ENCODE measurements around the gene FAM13B. TPM values are rescaled to one million over a fixed set of nuclear protein-coding genes. Genes with fewer than 3 reads are reported as not detected.

The FAM13B gene
- total RNA-seq, 1 donor from 2014 or later, result 84.1 TPM

- ATAC-seq (ENCODE audit: low read depth), result no peak
- POLR2A ChIA-PET, result interaction anchor here (0.6 kb wide), 1 partner anchor 95 kb away, joined by 18 read pairs; no protein-coding TSS in a partner anchor
- Mint-ChIP-seq H3K27me3 (no peaks in the 10 kb centered on the region), H3K9me3 (no peaks in the 10 kb centered on the region), H3K27ac (no peak overlapping the region), H3K4me1 (peaks cover 78% of the 10 kb centered on the region), H3K36me3 (ENCODE audit: low read depth) (peaks cover 23% of the 10 kb centered on the region), H3K4me3 (no peak overlapping the region)
- CTCF ChIA-PET, result no interaction called here
- DNase-seq, result no peak
- intact Hi-C loops (cut with micrococcal nuclease), result no loop called here
- TF ChIP-seq CTCF (IDR thresholded peaks at IDR 0.05), result no peak
Measured at GRCh38 chr5:138024117-138024516, 8.8 kb downstream of the FAM13B start.

GRCh38 chr5:138022912-138023311 lies 10.0 kb downstream of the FAM13B start:
- Mint-ChIP-seq H3K27ac (no peak overlapping the region), H3K4me1 (peaks cover 66% of the 10 kb centered on the region), H3K27me3 (no peaks in the 10 kb centered on the region), H3K4me3 (no peak overlapping the region), H3K36me3 (ENCODE audit: low read depth) (peaks cover 35% of the 10 kb centered on the region), H3K9me3 (no peaks in the 10 kb centered on the region)
- no peak for ATAC-seq (ENCODE audit: low read depth)
- intact Hi-C loops (cut with micrococcal nuclease), result no loop called here
- ChIA-PET CTCF (interaction anchor here (1.3 kb wide), 1 partner anchor 13 kb away, joined by 4 read pairs; no protein-coding TSS in a partner anchor), POLR2A (no interaction called here)
- no peak for TF ChIP-seq CTCF (IDR thresholded peaks at IDR 0.05)
- no peak for DNase-seq

GRCh38 chr5:138021771-138022170 lies 11.1 kb downstream of the FAM13B start:
- ATAC-seq (ENCODE audit: low read depth), result no peak
- Mint-ChIP-seq H3K27ac (no peak overlapping the region), H3K4me1 (peaks cover 57% of the 10 kb centered on the region), H3K36me3 (ENCODE audit: low read depth) (peaks cover 39% of the 10 kb centered on the region), H3K4me3 (no peak overlapping the region), H3K27me3 (no peaks in the 10 kb centered on the region), H3K9me3 (no peaks in the 10 kb centered on the region)
- no peak for TF ChIP-seq CTCF (IDR thresholded peaks at IDR 0.05)
- intact Hi-C loops (cut with micrococcal nuclease), result loop anchor here (2.0 kb wide), 1 partner anchor 15 kb away; no protein-coding TSS in a partner anchor
- no peak for DNase-seq
- ChIA-PET CTCF (no interaction called here), POLR2A (no interaction called here)

GRCh38 chr5:138018849-138019248 lies 14.0 kb downstream of the FAM13B start:
- no peak for ATAC-seq (ENCODE audit: low read depth)
- peaks cover 63% of the 10 kb centered on the region for H3K36me3 Mint-ChIP-seq (ENCODE audit: low read depth)
- no peak for DNase-seq
- H3K4me1 Mint-ChIP-seq, result peaks cover 32% of the 10 kb centered on the region
- ChIA-PET CTCF (interaction anchor here (1.1 kb wide), 1 partner anchor 17 kb away, joined by 3 read pairs; no protein-coding TSS in a partner anchor), POLR2A (interaction anchor here (1.7 kb wide), 1 partner anchor 9 kb away, joined by 6 read pairs; no protein-coding TSS in a partner anchor)
- intact Hi-C loops (cut with micrococcal nuclease), result loop anchor here (2.0 kb wide), 1 partner anchor 14 kb away; the partner anchor contains the start of gene FAM13B
- no peak for TF ChIP-seq CTCF (IDR thresholded peaks at IDR 0.05)
- H3K27me3 Mint-ChIP-seq, result no peaks in the 10 kb centered on the region
- no peaks in the 10 kb centered on the region for H3K9me3 Mint-ChIP-seq
- H3K27ac Mint-ChIP-seq, result no peak overlapping the region
- H3K4me3 Mint-ChIP-seq, result no peak overlapping the region

GRCh38 chr5:138015916-138016315 lies 17.0 kb downstream of the FAM13B start:
- Mint-ChIP-seq H3K36me3 (ENCODE audit: low read depth) (peaks cover 76% of the 10 kb centered on the region), H3K4me1 (peaks cover 5% of the 10 kb centered on the region), H3K27me3 (no peaks in the 10 kb centered on the region), H3K9me3 (no peaks in the 10 kb centered on the region), H3K27ac (no peak overlapping the region), H3K4me3 (no peak overlapping the region)
- CTCF ChIA-PET, result interaction anchor here (1.0 to 1.4 kb wide), 2 partner anchors 12 to 20 kb away, joined by 3 read pairs; no protein-coding TSS in a partner anchor
- intact Hi-C loops (cut with micrococcal nuclease), result no loop called here
- DNase-seq (no peak), ATAC-seq (ENCODE audit: low read depth) (no peak)
- TF ChIP-seq CTCF (IDR thresholded peaks at IDR 0.05), result no peak
- POLR2A ChIA-PET, result interaction anchor here (0.6 kb wide), 2 partner anchors 13 to 71 kb away, joined by 4 to 5 read pairs; no protein-coding TSS in a partner anchor

Data from activated B cell treated with CpG ODN at 0.5 μM for 24 hours (primary cell).